WERI-Rb-1 (cell line): ENCODE results near the gene GMNC.

Experiments
- DNase-seq: peaks from one replicate; pipeline ENCODE4 v3.0.0-alpha.2; 2020
- H3K27ac ChIP-seq: fragments of 250-450 bp; sonication (Bioruptor Pico); 2 replicates; pipeline ENCODE4 v1.5.1; 2020; ENCODE audit warnings: mild to moderate bottlenecking, moderate library complexity
- H3K27me3 ChIP-seq: fragments of 250-450 bp; sonication (Bioruptor Pico); 2 replicates; pipeline ENCODE4 v1.5.1; 2021; ENCODE audit warnings: mild to moderate bottlenecking, low read depth, moderate library complexity; ENCODE audit not compliant: insufficient read depth, severe bottlenecking
- H3K36me3 ChIP-seq: fragments of 250-450 bp; sonication (Bioruptor Pico); 2 replicates; pipeline ENCODE4 v1.5.1; 2020; ENCODE audit warnings: mild to moderate bottlenecking, moderate library complexity
- H3K4me3 ChIP-seq: 2 replicates; pipeline ENCODE4 v1.5.1; 2011; ENCODE audit warnings: low read depth, mild to moderate bottlenecking, control low read depth, low read length
- H3K9me3 ChIP-seq: fragments of 250-450 bp; sonication (Bioruptor Pico); 2 replicates; pipeline ENCODE4 v1.5.1; 2021; ENCODE audit warnings: mild to moderate bottlenecking, moderate library complexity; ENCODE audit not compliant: severe bottlenecking
- TF ChIP-seq, protein P1 (sequence below): IDR thresholded peaks from 2 replicates; pipeline ENCODE4 v1.5.1; 2011; ENCODE audit warnings: low read depth, mild to moderate bottlenecking, control low read depth, inconsistent platforms, low read length

GMNC gene

DNA sequence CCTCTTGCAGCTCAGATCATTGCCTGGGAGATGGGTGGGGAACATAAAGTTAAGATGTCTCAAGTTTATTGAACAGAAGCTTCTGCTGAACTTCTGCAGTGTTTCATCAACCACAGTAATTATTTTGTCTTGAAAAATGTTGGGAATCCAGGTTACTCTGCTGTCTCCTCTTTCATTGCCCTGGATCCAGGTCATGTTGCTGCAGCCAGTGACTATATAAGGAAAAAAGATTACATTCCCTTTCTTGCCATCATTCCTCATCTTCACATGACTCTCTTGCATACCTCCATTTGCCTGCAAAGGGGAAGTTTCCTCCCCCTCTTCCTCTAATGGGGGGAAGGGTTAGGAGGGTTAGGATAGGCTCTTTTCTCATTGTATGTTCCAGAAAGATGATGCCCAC is 15.1 kb downstream of the GMNC start:
- Histone ChIP-seq H3K27ac (no peak overlapping the region), H3K27me3 (no peaks in the 10 kb centered on the region), H3K4me3 (no peak overlapping the region), H3K36me3 (no peaks in the 10 kb centered on the region), H3K9me3 (no peaks in the 10 kb centered on the region)
- TF ChIP-seq, protein P1, sequence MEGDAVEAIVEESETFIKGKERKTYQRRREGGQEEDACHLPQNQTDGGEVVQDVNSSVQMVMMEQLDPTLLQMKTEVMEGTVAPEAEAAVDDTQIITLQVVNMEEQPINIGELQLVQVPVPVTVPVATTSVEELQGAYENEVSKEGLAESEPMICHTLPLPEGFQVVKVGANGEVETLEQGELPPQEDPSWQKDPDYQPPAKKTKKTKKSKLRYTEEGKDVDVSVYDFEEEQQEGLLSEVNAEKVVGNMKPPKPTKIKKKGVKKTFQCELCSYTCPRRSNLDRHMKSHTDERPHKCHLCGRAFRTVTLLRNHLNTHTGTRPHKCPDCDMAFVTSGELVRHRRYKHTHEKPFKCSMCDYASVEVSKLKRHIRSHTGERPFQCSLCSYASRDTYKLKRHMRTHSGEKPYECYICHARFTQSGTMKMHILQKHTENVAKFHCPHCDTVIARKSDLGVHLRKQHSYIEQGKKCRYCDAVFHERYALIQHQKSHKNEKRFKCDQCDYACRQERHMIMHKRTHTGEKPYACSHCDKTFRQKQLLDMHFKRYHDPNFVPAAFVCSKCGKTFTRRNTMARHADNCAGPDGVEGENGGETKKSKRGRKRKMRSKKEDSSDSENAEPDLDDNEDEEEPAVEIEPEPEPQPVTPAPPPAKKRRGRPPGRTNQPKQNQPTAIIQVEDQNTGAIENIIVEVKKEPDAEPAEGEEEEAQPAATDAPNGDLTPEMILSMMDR = no peak
- no peak for DNase-seq

DNA sequence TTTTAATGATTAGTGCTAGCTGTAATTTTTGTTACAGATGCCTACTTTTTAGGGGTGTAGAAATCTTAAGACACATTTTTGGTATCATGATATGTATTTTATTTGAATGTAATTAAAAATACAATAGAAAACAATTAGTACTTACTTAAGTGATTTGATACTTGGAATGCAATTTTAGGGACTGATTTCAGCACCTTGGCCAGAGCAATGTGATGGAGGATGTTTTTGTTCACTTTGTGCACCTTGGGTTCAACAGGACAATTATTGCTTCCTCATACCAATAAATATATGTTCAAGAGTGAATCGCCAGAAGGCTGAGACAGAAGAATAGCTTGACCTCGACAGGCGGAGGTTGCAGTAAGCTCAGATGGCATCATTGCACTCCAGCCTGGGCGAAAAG is 22.3 kb downstream of the GMNC start:
- no peaks in the 10 kb centered on the region for H3K27me3 ChIP-seq
- TF ChIP-seq, protein P1 = no peak
- no peak overlapping the region for H3K27ac ChIP-seq
- no peak for DNase-seq
- no peaks in the 10 kb centered on the region for H3K36me3 ChIP-seq
- no peaks in the 10 kb centered on the region for H3K9me3 ChIP-seq
- no peak overlapping the region for H3K4me3 ChIP-seq

DNA sequence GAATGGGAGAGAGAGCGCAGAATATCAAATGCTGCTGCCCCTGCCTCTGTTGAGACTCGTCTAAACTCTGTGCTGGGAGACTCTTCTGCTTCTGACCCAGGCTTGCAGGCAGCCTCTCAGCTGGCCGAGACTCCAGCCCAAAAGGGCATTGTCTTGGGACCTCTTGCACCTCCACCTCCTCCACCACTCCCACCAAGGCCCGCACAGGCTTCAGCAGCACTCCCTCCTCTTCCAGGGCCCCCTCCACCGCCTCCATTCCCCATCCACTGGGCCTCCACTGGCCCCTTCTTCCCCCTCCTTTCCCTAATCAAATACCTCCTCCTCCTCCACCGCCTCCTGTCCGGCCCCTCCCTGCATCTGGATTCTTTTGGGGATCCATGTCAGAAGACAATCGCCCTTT is 31.3 kb downstream of the GMNC start:
- Histone ChIP-seq H3K4me3 (no peak overlapping the region), H3K27ac (no peak overlapping the region), H3K27me3 (no peaks in the 10 kb centered on the region), H3K36me3 (no peaks in the 10 kb centered on the region), H3K9me3 (no peaks in the 10 kb centered on the region)
- TF ChIP-seq, protein P1 = no peak
- DNase-seq = no peak

DNA sequence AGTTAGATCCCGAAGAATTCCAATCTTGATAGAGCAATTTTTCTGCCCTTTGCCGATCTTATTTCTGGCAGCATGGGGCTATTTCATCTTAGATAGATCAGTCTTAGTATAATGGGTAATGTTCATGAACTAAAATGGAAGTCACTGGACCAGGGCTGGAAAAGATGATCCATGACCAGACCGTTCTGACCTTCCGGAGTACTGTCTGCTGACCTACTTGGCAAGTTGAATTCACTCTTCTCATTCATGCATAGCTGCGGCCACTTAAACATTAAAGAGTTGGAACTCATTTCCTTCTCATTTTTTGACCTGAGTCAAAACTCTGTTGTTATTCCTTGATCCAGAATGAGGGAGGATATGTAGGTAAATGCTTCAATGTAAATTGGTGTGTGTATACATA is 32.5 kb downstream of the GMNC start:
- TF ChIP-seq, protein P1 = no peak
- Histone ChIP-seq H3K4me3 (no peak overlapping the region), H3K36me3 (no peaks in the 10 kb centered on the region), H3K9me3 (no peaks in the 10 kb centered on the region), H3K27ac (no peak overlapping the region), H3K27me3 (no peaks in the 10 kb centered on the region)
- no peak for DNase-seq

DNA sequence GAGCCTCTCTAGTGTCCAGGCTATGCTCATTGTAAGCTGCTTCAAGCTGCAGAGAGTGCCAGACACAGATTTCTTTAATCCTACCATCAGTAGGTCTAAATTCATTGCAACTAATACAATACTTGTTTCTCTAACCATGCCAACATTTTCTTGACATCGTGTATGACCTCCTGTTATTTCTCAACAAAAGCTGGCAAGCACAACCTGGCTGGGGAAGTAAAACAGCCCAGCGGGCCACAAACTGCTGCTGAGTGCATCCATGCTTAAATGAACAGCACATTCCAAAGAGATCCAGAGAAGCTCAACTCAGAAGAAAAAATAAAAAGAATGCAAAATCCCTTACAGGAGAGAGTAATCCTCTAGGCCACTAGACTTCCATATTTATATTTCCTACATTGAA is 36.5 kb downstream of the GMNC start:
- DNase-seq = no peak
- Histone ChIP-seq H3K4me3 (no peak overlapping the region), H3K27me3 (no peaks in the 10 kb centered on the region), H3K9me3 (no peaks in the 10 kb centered on the region), H3K27ac (no peak overlapping the region), H3K36me3 (no peaks in the 10 kb centered on the region)
- TF ChIP-seq, protein P1 = no peak

DNA sequence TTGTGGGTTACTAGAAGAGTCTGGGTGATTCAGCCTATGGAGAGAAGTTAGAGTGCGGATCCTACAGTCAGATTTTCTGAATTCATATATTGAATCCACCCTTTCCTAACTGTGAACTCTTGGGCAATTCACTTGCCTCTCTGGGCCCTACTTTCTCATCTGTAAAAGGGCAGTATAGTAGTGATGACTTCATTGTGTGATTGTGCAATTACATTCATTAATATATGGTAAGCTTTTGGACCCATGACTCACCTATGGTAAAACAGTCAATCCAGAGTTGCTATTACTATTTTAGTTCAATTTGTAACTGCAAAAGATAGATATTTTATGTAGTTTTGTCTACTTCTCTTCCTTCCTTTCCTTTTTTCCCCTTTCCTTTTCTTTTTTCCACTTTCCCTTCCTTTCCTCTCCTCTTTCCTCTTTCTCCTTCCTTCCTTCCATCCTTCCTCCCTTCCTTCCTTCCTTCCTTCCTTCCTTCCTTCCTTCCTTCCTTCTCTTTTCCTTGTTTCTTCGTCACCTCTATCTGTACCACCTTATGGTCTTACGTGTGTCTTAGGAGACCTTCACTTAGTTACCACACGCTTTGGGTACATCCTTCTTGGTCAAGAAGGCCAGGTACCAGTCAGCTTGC is 37.0 kb downstream of the GMNC start:
- no peak overlapping the region for H3K27ac ChIP-seq
- DNase-seq = no peak
- no peaks in the 10 kb centered on the region for H3K27me3 ChIP-seq
- no peak overlapping the region for H3K4me3 ChIP-seq
- TF ChIP-seq, protein P1 = no peak
- H3K9me3 ChIP-seq = no peaks in the 10 kb centered on the region
- no peaks in the 10 kb centered on the region for H3K36me3 ChIP-seq
